GM21515 (cell line): ENCODE results near the gene APOE.
"Not testable (repeated sequence)": the region's sequence is repeated elsewhere in the genome, so short reads cannot be mapped to it uniquely, and the experiment has no call there.

Source experiments
- ATAC-seq: cut with Tn5 transposase; IDR thresholded peaks from one replicate; pipeline ENCODE4 v1.9.1; 2021; ENCODE audit not compliant: unreplicated experiment

APOE gene

DNA sequence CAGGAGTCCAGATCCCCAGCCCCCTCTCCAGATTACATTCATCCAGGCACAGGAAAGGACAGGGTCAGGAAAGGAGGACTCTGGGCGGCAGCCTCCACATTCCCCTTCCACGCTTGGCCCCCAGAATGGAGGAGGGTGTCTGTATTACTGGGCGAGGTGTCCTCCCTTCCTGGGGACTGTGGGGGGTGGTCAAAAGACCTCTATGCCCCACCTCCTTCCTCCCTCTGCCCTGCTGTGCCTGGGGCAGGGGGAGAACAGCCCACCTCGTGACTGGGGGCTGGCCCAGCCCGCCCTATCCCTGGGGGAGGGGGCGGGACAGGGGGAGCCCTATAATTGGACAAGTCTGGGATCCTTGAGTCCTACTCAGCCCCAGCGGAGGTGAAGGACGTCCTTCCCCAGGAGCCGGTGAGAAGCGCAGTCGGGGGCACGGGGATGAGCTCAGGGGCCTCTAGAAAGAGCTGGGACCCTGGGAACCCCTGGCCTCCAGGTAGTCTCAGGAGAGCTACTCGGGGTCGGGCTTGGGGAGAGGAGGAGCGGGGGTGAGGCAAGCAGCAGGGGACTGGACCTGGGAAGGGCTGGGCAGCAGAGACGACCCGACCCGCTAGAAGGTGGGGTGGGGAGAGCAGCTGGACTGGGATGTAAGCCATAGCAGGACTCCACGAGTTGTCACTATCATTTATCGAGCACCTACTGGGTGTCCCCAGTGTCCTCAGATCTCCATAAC is at the start of gene APOE:
Gene APOE, plus strand, starts transcription at position 360 of the 724 bp plus-strand sequence. CDS start 829 bp downstream, outside the sequence.
- ATAC-seq = no peak

DNA sequence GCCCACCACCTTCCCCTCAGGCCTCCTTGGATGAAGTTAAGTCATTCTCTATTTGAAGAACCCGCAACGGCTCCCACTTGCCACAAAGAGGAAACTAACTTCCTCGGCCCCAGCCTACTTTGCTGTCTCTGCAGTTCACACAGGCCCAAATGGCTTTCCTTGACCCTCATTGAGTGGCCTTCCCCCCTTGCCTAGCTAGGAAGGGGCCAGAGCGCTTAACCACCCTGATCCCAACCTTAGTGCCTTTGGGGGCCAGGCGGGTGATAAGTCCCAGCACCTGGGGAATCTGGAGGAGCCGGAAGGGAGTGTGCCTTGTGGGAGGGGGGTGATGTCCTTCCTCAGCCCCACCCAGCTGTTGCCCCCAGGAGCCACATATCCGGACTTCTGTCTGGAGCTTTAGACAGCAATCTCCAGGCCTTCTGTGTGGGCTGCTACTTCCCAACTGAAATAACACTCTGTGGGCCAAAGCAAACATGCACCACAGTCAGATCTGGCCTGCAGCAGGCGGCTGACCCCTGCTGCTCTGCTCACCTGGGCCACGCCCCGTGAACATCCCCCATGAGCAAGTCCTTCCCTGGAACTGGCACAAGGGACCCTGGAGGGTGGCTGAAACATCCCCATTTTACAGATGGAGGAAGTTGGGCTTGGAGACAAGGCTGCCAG is 49.0 kb upstream of the APOE start:
- no peak for ATAC-seq

DNA sequence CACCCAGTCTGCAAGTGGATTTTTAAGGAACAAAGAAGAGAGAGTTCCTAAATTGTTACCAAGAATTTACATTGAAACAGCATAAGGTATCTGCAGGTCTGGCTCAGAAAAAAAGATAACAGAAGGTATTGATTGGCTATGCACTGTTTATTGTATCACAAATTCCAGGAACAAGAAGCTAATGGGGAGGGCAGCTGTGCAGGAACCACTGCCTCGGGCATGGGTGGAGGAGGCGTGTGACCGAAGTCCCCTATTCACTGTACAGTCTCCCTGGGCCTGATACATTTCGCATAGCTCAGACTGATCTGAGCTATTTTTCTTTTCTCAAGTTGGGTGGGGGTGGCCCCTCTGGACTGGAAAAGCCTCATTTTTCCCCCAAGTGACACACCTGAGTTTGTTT is 47.8 kb upstream of the APOE start:
- ATAC-seq = no peak

DNA sequence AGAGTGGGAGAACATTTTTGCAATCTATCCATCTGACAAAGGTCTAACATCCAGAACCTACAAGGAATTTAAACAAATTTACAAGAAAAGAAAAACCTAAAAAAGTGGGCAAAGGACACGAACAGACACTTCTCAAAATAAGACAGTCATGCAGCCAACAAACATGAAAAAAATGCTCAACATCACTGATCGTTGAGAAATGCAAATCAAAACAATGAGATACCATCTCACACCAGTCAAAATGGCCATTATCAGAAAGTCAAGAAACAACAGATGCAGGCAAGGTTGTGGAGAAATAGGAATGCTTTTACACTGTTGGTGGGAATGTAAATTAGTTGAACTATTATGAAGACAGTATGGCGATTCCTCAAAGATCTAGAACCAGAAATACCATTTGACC is 44.0 kb upstream of the APOE start:
- not testable (repeated sequence) for ATAC-seq

DNA sequence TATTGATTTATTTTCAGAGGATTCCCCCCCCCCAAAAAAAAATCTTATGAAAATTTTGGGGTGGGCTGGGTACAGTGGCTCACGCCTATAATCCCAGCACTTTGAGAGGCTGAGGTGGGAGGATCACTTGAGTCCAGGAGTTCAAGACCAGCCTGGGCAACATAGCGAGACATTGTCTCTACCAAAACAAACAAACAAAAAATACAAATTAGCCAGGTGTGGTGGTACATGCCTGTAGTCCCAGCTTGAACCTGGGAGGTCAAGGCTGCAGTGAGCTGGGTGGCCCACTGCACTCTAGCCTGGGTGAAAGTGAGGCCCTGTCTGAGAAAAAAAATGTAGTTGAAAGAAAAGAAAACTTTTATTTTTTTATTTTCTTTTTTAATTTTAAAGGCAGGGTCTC is 41.6 kb upstream of the APOE start:
- no peak for ATAC-seq

DNA sequence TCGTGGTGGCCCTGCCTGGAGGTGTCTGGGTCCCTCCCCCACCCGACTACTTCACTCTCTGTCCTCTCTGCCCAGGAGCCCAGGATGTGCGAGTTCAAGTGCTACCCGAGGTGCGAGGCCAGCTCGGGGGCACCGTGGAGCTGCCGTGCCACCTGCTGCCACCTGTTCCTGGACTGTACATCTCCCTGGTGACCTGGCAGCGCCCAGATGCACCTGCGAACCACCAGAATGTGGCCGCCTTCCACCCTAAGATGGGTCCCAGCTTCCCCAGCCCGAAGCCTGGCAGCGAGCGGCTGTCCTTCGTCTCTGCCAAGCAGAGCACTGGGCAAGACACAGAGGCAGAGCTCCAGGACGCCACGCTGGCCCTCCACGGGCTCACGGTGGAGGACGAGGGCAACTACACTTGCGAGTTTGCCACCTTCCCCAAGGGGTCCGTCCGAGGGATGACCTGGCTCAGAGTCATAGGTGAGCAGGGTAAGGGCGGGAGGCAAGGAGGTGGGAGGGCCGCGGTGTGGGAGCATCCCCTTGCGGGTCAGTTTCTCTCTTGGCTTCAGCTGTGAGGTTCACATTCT is 40.3 kb upstream of the APOE start:
- ATAC-seq = no peak

DNA sequence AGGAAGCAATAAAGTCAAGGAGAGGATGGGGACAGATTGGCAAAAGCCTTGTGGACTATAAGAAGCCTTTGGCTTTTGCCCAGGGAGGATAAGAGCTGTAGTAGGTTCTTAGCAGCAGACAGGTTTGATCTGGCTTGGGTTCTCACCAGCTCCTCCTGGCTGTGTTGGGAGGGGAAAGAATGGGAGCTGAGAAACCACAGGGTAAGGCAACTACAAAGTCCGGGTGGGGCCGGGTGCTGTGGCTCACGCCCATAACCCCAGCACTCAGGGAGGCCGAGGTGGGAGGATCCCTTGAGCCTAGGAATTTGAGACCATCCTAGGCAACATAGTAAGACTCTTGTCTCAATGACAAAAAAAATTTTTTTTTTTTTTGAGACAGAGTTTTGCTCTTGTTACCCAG is 38.9 kb upstream of the APOE start:
- no peak for ATAC-seq

DNA sequence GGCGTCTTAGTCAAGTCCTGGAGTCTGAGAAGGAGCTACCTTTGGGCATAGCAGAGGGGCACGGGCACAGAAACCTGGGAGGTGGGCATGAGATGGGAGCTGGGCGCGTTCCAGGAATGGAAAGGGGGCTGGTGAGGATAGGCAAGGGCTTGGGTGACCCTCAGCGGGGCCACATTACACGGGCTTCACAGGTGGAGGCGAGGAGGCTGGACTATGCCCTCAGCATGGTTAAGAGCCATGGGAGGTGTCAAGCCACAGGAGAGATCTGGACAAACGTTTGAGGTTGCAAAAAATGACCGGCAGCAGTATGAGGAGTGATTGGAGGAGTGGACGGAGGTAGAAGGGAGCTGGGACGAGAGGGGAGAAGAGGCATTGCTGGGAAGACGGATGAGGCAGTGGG is 38.0 kb upstream of the APOE start:
- no peak for ATAC-seq

DNA sequence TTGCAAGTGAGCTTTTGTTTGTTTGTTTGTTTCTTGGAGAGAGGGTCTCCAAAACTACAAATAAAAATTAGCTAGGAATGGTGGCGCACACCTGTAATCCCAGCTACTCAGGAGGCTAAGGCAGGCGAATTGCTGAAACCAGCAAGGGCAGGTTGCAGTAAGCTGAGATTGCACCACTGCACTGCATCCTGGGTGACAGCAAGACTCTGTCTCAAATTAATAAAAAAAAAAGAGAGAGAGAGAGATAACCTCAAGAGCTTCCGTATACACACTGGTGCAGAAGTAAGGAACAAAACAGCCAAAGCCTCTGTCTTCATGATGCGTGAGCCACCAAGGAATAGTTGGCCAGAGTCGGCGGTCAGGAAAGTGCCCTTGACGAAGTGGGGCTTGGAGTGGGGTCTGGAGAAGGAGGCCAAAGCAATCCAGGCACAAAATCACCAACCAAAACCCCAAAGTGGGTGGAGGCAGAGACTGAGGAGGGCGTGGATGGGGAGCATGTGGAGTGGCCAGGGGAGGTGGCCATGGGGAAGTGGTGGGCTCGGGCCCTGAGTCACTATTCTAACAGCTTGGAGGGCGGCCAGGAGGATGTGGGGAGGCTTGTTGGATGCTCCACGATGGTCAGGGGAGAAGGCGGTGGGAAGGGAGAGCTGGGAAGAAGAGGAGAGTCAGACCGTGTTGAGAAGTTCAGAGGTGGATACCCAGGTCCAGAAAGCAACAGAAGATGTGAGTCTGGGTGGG is 35.7 kb upstream of the APOE start:
- no peak for ATAC-seq

DNA sequence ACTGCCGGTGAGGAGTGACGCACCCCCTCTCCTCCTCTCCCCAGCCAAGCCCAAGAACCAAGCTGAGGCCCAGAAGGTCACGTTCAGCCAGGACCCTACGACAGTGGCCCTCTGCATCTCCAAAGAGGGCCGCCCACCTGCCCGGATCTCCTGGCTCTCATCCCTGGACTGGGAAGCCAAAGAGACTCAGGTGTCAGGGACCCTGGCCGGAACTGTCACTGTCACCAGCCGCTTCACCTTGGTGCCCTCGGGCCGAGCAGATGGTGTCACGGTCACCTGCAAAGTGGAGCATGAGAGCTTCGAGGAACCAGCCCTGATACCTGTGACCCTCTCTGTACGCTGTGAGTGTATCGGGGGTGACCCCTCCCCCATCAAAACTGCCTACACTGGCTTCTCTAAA is 33.8 kb upstream of the APOE start:
- no peak for ATAC-seq

DNA sequence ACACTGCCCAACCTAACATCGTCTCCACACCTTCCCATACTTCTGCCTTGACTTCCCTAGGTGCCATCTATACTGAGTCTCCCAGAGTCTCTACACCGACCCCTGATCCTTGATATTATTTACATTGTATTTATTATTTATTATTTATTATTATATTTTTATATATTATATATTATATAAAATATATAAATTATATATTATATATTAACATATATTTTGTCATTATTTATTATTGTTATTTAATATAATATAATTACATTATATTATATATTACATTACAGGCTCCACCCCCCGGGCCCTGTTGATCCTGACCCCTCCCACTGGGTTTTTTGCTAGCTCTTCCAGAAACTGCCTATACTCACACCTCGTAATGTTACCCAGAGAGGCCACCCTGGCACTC is 32.9 kb upstream of the APOE start:
- no peak for ATAC-seq

DNA sequence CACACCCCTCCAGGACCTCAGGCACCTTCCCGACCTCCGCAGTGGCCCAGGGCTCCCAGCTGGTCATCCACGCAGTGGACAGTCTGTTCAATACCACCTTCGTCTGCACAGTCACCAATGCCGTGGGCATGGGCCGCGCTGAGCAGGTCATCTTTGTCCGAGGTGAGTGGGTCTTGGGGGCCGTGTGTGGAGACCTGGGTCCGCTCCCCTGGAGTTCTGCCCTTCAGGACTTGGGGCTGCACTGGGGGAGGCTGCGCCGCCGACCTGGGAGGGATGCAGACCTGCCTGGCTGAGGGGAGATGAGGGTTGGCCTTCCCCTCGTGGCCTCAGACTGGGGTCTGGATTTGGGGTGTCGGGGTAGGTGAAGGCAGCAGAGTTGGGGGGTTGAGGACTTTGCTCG is 31.3 kb upstream of the APOE start:
- no peak for ATAC-seq

DNA sequence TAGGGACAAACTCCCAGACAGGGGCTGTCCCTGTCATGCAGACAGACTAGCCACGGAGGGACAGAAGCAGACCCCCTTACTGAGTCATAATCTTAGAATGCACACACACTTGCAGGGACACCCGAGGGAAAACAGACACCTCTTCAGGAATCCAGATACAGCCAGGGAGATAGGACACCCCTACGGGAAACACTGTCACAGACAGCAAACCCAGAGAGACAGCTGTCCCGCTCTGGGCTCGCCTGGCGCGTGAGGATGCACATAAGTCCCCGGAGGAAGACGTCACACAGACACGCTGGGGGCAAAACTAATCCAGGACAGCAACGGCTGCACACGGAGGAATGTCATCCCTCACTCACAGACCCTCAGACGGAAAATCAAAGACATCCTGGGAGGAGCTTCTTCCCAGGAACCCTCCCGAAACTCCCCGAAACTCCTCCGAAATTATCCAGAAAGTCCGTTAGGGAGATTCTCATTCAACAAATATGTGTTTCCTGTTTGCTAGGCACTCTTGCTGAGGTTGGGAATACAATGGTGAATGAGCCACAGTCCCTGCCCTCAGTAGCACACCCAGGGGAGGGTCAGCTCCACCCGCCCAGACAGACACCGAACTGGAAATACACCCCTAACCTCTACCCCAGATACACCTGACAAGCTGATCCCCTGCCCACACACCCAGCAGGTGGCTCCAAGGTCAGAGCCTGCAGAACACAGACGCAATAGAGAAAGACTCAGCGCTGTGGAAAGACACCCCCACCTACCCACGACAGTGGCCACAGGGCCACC is 29.7 kb upstream of the APOE start:
- ATAC-seq = no peak

DNA sequence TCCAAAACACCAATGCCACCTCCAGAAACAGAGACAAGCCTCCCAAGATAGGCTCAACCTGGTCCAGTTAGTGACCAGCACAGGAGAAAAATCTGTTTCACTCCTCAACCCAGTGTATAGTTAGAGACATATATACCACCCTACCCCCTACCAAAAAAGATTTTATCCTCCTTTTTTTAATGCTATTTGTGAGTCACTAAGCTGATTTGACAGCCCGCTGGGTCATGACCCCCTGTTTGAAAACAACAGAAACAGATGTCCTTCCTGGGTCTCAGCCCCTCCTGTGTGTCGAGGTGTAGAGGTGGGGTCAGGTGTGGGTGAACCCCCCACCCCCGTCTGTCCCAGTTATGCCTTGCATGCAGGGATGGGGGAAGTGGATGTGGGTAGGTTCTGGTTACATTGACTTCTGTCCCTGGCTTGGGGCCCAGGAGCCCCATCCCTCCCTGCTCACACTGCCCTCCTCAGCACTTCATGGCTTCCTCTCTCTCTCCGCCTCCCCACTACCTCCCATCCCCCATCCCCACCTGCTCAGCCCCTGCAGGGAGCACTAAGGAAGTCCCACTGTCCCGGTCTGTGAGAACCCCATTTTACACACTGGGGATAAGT is 28.6 kb upstream of the APOE start:
- ATAC-seq = no peak

DNA sequence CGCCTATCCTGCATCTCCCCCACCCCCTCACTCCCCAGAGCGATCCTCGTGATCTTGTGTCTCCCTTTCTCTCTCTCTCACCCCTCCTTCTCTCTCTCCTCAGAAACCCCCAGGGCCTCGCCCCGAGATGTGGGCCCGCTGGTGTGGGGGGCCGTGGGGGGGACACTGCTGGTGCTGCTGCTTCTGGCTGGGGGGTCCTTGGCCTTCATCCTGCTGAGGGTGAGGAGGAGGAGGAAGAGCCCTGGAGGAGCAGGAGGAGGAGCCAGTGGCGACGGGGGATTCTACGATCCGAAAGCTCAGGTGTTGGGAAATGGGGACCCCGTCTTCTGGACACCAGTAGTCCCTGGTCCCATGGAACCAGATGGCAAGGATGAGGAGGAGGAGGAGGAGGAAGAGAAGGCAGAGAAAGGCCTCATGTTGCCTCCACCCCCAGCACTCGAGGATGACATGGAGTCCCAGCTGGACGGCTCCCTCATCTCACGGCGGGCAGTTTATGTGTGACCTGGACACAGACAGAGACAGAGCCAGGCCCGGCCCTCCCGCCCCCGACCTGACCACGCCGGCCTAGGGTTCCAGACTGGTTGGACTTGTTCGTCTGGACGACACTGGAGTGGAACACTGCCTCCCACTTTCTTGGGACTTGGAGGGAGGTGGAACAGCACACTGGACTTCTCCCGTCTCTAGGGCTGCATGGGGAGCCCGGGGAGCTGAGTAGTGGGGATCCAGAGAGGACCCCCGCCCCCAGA is 27.3 kb upstream of the APOE start:
- ATAC-seq = no peak

DNA sequence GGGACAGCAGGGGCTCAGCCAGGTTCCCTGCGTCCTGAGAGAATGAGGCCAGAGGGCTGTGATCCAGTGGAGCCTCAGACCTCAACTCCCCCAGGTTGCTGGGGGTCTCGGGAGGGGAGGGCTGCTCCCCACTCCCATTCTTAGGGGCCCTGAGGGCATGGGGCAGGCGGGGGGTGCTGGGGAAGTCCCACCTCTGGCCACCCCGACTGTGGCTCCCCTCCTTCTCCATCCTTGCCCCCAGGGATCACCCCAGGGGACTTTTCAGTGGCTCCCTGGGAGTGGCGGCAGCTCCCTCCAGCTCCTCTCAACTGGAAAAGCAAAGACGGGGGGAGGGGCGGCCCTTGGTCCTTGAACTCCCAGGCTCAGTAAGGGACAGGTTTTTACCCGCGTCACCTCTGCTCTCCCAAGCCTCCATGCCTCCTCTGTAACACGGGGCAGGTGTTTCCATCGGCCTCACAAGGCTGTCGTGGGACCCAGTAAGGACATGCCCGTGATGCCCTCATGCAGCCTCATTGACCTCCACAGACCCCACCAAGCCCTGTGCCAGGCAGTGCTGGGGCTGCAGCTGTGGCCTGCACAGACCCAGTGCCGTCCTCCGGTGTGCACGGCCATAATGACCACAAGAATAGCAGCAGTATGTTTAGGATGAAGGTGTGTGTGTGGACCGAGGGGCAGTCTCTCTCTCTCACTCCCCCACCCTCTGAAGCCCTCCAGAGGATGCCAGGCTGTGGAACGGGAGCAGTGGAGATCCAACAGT is 26.1 kb upstream of the APOE start:
- no peak for ATAC-seq

DNA sequence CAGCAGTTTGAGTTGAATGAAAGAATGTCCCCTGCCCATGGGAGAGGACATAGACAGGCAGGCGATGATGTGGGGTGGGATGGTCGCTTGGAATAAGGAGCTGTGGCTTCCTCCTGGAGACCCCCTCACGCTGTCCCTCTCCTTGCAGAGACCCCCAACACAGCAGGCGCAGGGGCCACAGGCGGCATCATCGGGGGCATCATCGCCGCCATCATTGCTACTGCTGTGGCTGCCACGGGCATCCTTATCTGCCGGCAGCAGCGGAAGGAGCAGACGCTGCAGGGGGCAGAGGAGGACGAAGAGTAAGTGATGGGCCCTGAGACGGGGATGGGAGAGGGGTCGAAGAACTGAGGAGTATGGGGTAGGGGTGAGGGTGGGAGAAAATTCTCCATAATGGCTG is 23.5 kb upstream of the APOE start:
- no peak for ATAC-seq

DNA sequence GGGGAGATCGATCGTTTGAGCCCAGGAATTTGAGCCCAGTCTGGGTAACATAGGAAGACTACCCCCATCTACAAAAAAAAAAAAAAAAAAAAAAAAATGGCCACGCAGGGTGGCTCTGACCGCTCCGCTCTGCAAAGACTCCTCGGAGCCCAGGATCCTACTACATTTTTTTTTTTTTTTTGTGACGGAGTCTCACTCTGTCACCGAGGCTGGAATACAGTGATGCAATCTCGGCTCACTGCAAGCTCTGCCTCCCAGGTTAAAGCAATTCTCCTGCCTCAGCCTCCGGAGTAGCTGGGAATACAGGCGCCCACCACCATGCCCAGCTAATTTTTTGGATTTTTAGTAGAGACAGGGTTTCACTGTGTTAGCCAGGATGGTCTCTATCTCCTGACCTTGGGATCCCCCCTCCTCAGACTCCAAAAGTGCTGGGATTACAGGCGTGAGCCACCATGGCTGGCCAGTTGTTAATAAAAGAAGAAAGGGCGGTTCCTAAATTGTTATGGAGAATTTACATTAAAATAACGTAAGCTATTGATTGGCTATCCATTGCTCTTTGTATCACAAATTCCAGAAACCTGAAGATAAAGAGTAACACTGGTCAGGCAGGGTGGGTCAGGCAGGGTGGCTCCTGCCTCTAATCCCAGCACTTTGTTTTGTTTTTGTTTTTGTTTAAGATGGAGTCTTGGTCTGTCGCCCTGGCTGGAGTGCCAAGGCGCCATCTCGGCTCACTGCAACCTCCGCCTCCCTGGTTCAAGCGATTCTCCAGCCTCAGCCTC is 22.8 kb upstream of the APOE start:
- ATAC-seq = not testable (repeated sequence)
